WI38 (cell line): ENCODE data around the gene HLX.

Experiments used
- H3K4me3 ChIP-seq: 2 replicates; pipeline ENCODE4 v1.5.1; 2011; ENCODE audit warnings: low read depth, mild to moderate bottlenecking, control low read depth, low read length
- CTCF ChIP-seq: IDR thresholded peaks from 2 replicates; pipeline ENCODE4 v1.5.1; 2012; ENCODE audit warnings: low read depth, mild to moderate bottlenecking, control low read depth, low read length

The HLX gene

GRCh38 chr1:220927442-220927841, 48.2 kb downstream of the HLX start:
- TF ChIP-seq CTCF = no peak
- H3K4me3 ChIP-seq = no peak overlapping the region

GRCh38 chr1:220928320-220928719, 49.1 kb downstream of the HLX start:
- TF ChIP-seq CTCF = no peak
- no peak overlapping the region for H3K4me3 ChIP-seq

GRCh38 chr1:220928725-220929300, 49.6 kb downstream of the HLX start:
- no peak overlapping the region for H3K4me3 ChIP-seq
- no peak for TF ChIP-seq CTCF

- H3K4me3 ChIP-seq = no peak overlapping the region
- TF ChIP-seq CTCF = no peak
Observed at GRCh38 chr1:220929304-220929703, 50.1 kb downstream of the HLX start.
